GM23338 (cell line): ENCODE measurements around the gene TCEA2. TPM values are rescaled to one million over a fixed set of nuclear protein-coding genes. Genes with fewer than 3 reads are reported as not detected.

Experiments
- ATAC-seq: fragments of 200-7000 bp; cut with Tn5 transposase; 3 replicates; pipeline ENCODE4 v1.9.1; 2020
- DNase-seq: peaks from one replicate; pipeline ENCODE4 v3.0.0-alpha.2; 2015; ENCODE audit warnings: low spot score
- H2AFZ ChIP-seq: fragments of 200-600 bp; sonication (generic); 2 replicates; pipeline ENCODE4 v1.8.0; 2016; ENCODE audit warnings: antibody characterized with exemption, mild to moderate bottlenecking, moderate library complexity
- H3F3A ChIP-seq: fragments of 200-600 bp; sonication (generic); replicated peaks from 2 replicates; pipeline ENCODE4 v1.8.0; 2017; ENCODE audit warnings: antibody characterized with exemption, mixed run types, low read depth
- H3K27ac ChIP-seq: fragments of 200-600 bp; sonication (generic); 2 replicates; pipeline ENCODE4 v1.6.1; 2016; ENCODE audit warnings: low read depth
- H3K27me3 ChIP-seq: fragments of 200-600 bp; sonication (generic); 2 replicates; pipeline ENCODE4 v1.8.0; 2016; ENCODE audit warnings: mild to moderate bottlenecking, mixed run types, moderate library complexity; ENCODE audit not compliant: insufficient read depth
- H3K36me3 ChIP-seq: fragments of 200-600 bp; sonication (generic); 2 replicates; pipeline ENCODE4 v1.8.0; 2016; ENCODE audit warnings: mild to moderate bottlenecking; ENCODE audit not compliant: insufficient read depth
- H3K4me1 ChIP-seq: fragments of 200-600 bp; sonication (generic); 2 replicates; pipeline ENCODE4 v1.8.0; 2016; ENCODE audit warnings: mild to moderate bottlenecking, moderate library complexity; ENCODE audit not compliant: insufficient read depth
- H3K4me2 ChIP-seq: fragments of 200-600 bp; sonication (generic); 2 replicates; pipeline ENCODE4 v1.7.1; 2017; ENCODE audit warnings: mixed run types
- H3K4me3 ChIP-seq: fragments of 200-600 bp; sonication (generic); 2 replicates; pipeline ENCODE4 v1.6.1; 2016; ENCODE audit warnings: mixed run types
- H3K79me2 ChIP-seq: fragments of 200-600 bp; sonication (generic); replicated peaks from 2 replicates; pipeline ENCODE4 v1.8.0; 2017; ENCODE audit warnings: mild to moderate bottlenecking; ENCODE audit not compliant: insufficient read depth
- H3K9me2 ChIP-seq: fragments of 200-600 bp; sonication (generic); 2 replicates; pipeline ENCODE4 v1.8.0; 2017; ENCODE audit not compliant: insufficient read depth
- H4K20me1 ChIP-seq: fragments of 200-600 bp; sonication (generic); replicated peaks from 2 replicates; pipeline ENCODE4 v1.8.0; 2017; ENCODE audit warnings: mild to moderate bottlenecking; ENCODE audit not compliant: insufficient read depth
- H3K27ac Mint-ChIP-seq: 2 replicates; pipeline ENCODE4 v1.8.0; 2020; ENCODE audit warnings: inconsistent platforms, mild to moderate bottlenecking, moderate library complexity, mixed read lengths
- H3K27me3 Mint-ChIP-seq: 3 replicates; pipeline ENCODE4 v1.8.0; 2022; ENCODE audit warnings: low read depth, mild to moderate bottlenecking, moderate library complexity, mixed read lengths, inconsistent platforms; ENCODE audit not compliant: insufficient read depth, poor library complexity
- H3K36me3 Mint-ChIP-seq: 3 replicates; pipeline ENCODE4 v1.8.0; 2021; ENCODE audit warnings: low read depth, mild to moderate bottlenecking, inconsistent platforms, moderate library complexity, mixed read lengths
- H3K4me1 Mint-ChIP-seq: 3 replicates; pipeline ENCODE4 v1.8.0; 2020; ENCODE audit warnings: mild to moderate bottlenecking, inconsistent platforms, mixed read lengths
- H3K4me3 Mint-ChIP-seq: 3 replicates; pipeline ENCODE4 v1.8.0; 2021; ENCODE audit warnings: moderate library complexity, mild to moderate bottlenecking, inconsistent platforms, mixed read lengths
- H3K9me3 Mint-ChIP-seq: 3 replicates; pipeline ENCODE4 v1.8.0; 2020; ENCODE audit warnings: moderate library complexity, mild to moderate bottlenecking, inconsistent platforms, mixed read lengths
- ETS1 ChIP-seq: IDR thresholded peaks from 2 replicates; pipeline ENCODE4 v1.6.1; 2016; ENCODE audit warnings: antibody characterized with exemption
- EZH2 ChIP-seq: fragments of 200-600 bp; sonication (generic); IDR thresholded peaks from one replicate; pipeline ENCODE4 v1.8.0; 2017; ENCODE audit warnings: antibody characterized with exemption, mild to moderate bottlenecking, low read depth; ENCODE audit not compliant: unreplicated experiment
- NANOG ChIP-seq: IDR thresholded peaks from 2 replicates; pipeline ENCODE4 v1.6.1; 2016; ENCODE audit warnings: antibody characterized with exemption, borderline replicate concordance
- POLR2AphosphoS5 ChIP-seq: IDR thresholded peaks from 2 replicates; pipeline ENCODE4 v1.6.1; 2016; ENCODE audit warnings: antibody characterized with exemption, low read depth
- STAT1 ChIP-seq: IDR thresholded peaks from one replicate; pipeline ENCODE4 v1.6.1; 2016; ENCODE audit warnings: antibody characterized with exemption; ENCODE audit not compliant: unreplicated experiment
- ZNF462 ChIP-seq: fragments of 250-450 bp; sonication (Bioruptor Pico); IDR thresholded peaks from 2 replicates; pipeline ENCODE4 v1.5.0; 2020; ENCODE audit warnings: mild to moderate bottlenecking, moderate library complexity
- polyA plus RNA-seq: library from polyadenylated mRNA; unstranded; fragments of >200 nt; fragmentation: Nextera tagmentation; extraction: Ambion mirVana; gene quantifications from 2 replicates; pipeline ENCODE4 v1.2.1, GENCODE V29; 2016
- total RNA-seq: library from RNA; depleted of rRNA; stranded (reverse); fragments of >200 nt; shearing (Covaris generic); gene quantifications from 2 replicates; pipeline ENCODE4 v1.2.3, GENCODE V29; 2014

The TCEA2 gene
- total and polyA plus RNA-seq, 2 experiments from 2014 or later = 21.0 to 54.4 TPM

GRCh38 chr20:64083804-64084684, 21.0 kb downstream of the TCEA2 start, which contains the start of gene LKAAEAR1:
LKAAEAR1 (minus strand) TSS chr20:64084398; CDS start chr20:64084219, 179 bp downstream.
- H3K4me2 ChIP-seq = peak within 1 kb of the TSS; percentile 90
- peak; percentile 56; the same call in 1 of the 2 replicates for TF ChIP-seq POLR2AphosphoS5
- TF ChIP-seq STAT1 = no peak
- TF ChIP-seq EZH2 = peak; percentile 59
- H2AFZ ChIP-seq = peak within 1 kb of the TSS; percentile 94
- Mint-ChIP-seq H3K4me3 (peak within 1 kb of the TSS; percentile 83), H3K27me3 (peaks cover 55% of the 10 kb centered on the region), H3K27ac (peak within 1 kb of the TSS; percentile 68; the same call in 1 of the 2 replicates), H3K36me3 (no peaks in the 10 kb centered on the region; the same call in 2 of the 3 replicates), H3K4me1 (peaks cover 25% of the 10 kb centered on the region), H3K9me3 (peaks cover 3% of the 10 kb centered on the region; the same call in 1 of the 3 replicates)
- ATAC-seq = peak; percentile 17
- peaks cover 16% of the 10 kb centered on the region; the same call in 1 of the 2 replicates for H3K4me1 ChIP-seq
- no peaks in the 10 kb centered on the region for H3K9me2 ChIP-seq
- H3K27me3 ChIP-seq = peaks cover 50% of the 10 kb centered on the region
- no peaks in the 10 kb centered on the region for H3K36me3 ChIP-seq
- peak within 1 kb of the TSS; percentile 62 for H3K4me3 ChIP-seq
- no peaks in the 10 kb centered on the region for H4K20me1 ChIP-seq
- H3F3A ChIP-seq = 0 out of 2 replicates have a peak, but pooled peaks cover 7% of the 10 kb centered on the region
- no peak within 1 kb of the TSS for H3K27ac ChIP-seq
- peak; percentile 36 for DNase-seq
- no peaks in the 10 kb centered on the region for H3K79me2 ChIP-seq

GRCh38 chr20:64084685-64085152, 21.7 kb downstream of the TCEA2 start:
- ATAC-seq (peak; percentile 50), DNase-seq (peak; percentile 69)
- Histone ChIP-seq H3K27me3 (peaks cover 50% of the 10 kb centered on the region), H3K27ac (no peak overlapping the region), H3K4me3 (peak overlapping the region; percentile 62), H3K79me2 (no peaks in the 10 kb centered on the region), H4K20me1 (no peaks in the 10 kb centered on the region), H3K4me2 (peak overlapping the region; percentile 90), H3F3A (0 out of 2 replicates have a peak, but pooled peaks cover 7% of the 10 kb centered on the region), H3K36me3 (no peaks in the 10 kb centered on the region), H2AFZ (peak overlapping the region; percentile 94), H3K4me1 (peaks cover 16% of the 10 kb centered on the region; the same call in 1 of the 2 replicates), H3K9me2 (no peaks in the 10 kb centered on the region)
- Mint-ChIP-seq H3K27me3 (peaks cover 55% of the 10 kb centered on the region), H3K9me3 (peaks cover 3% of the 10 kb centered on the region; the same call in 1 of the 3 replicates), H3K36me3 (no peaks in the 10 kb centered on the region; the same call in 2 of the 3 replicates), H3K27ac (no peak overlapping the region), H3K4me3 (peak overlapping the region; percentile 83), H3K4me1 (peaks cover 24% of the 10 kb centered on the region)
- TF ChIP-seq NANOG = no peak
- TF ChIP-seq EZH2 = peak; percentile 5

- H3K27me3 ChIP-seq = peaks cover 37% of the 10 kb centered on the region
- no peaks in the 10 kb centered on the region for H3K79me2 ChIP-seq
- 0 out of 2 replicates have a peak, but pooled peaks cover 2% of the 10 kb centered on the region for H3F3A ChIP-seq
- H3K27ac ChIP-seq = no peak overlapping the region
- Mint-ChIP-seq H3K4me3 (no peak overlapping the region), H3K4me1 (peaks cover 16% of the 10 kb centered on the region), H3K27me3 (peaks cover 41% of the 10 kb centered on the region), H3K36me3 (no peaks in the 10 kb centered on the region; the same call in 2 of the 3 replicates), H3K9me3 (peaks cover 3% of the 10 kb centered on the region; the same call in 1 of the 3 replicates), H3K27ac (no peak overlapping the region)
- H4K20me1 ChIP-seq = no peaks in the 10 kb centered on the region
- no peak for ATAC-seq
- no peak overlapping the region for H3K4me3 ChIP-seq
- DNase-seq = no peak
- no peaks in the 10 kb centered on the region for H3K36me3 ChIP-seq
- H3K9me2 ChIP-seq = no peaks in the 10 kb centered on the region
- H3K4me2 ChIP-seq = no peak overlapping the region
- no peak overlapping the region for H2AFZ ChIP-seq
- H3K4me1 ChIP-seq = peaks cover 16% of the 10 kb centered on the region; the same call in 1 of the 2 replicates
- no peak for TF ChIP-seq ETS1
- no peak for TF ChIP-seq EZH2
- TF ChIP-seq POLR2AphosphoS5 = no peak
- TF ChIP-seq ZNF462 (CRISPR knock-in tag) = no peak
Observed at GRCh38 chr20:64086801-64087200, 23.8 kb downstream of the TCEA2 start.
